D721Med (cell line): Measurements from ENCODE around the gene MNT.

Experiments used
- DNase-seq: peaks from one replicate; pipeline ENCODE4 v3.0.0; 2011; ENCODE audit warnings: low spot score; ENCODE audit not compliant: insufficient read length
- FAIRE-seq: peaks from 2 replicates; lab custom pipeline; 2011; peaks lifted over from hg19 to GRCh38; lab: Jason Lieb, UNC
- CTCF ChIP-seq: IDR thresholded peaks from 2 replicates; pipeline ENCODE4 v1.5.1; 2012; ENCODE audit warnings: mild to moderate bottlenecking, control low read depth; ENCODE audit not compliant: insufficient read depth; ENCODE audit errors: missing control alignments

The MNT gene

DNA sequence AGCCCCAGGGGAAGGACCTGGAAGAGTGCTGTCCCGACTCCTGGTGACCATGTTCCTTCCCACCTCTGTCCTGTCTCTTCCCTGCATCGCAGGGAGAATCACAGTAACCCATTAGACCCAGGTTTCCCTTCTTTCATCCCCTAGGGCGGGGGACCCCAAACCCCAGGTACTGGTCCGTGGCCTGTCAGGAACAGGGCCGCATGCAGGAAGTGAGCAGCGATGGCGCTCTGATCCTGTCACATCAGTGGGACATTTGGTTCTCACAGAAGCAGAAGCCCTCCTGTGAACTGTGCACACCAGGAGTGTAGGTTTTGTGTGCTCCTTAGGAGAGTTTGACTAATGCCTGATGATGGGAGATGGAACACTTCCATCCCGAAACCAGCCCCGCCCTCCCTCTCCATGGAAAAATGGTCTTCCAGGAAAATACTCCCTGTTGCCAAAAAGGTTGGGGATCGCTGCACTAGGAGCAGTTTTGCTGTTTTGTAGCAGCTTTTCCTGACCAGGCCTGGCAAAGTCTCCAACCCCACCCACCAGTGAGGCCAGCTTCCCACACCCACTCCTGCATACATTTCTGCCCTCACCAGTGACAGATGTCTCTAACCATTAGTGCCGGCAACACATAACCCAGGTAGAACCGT, 10.5 kb downstream of the MNT start:
- DNase-seq = no peak
- TF ChIP-seq CTCF = no peak
- no peak for FAIRE-seq

DNA sequence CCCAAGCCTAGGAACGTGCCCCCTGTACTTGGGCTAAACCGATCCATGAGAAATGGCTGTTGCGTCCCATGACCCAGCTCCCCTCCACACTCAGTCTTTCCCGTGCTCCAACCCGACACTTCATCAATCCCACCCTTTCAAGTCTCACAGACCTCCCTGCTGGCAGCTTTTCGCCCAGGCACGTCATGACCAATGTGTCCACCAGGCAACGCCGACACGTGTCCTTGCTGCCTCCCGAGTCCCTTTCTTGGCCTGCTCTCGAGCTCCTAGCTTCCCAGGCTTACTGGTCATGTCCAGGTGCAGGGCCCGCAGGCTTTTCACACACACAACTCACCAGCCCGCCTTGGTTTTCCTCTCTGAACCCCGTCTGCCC, 12.2 kb downstream of the MNT start:
- FAIRE-seq (no peak), DNase-seq (no peak)
- no peak for TF ChIP-seq CTCF

DNA sequence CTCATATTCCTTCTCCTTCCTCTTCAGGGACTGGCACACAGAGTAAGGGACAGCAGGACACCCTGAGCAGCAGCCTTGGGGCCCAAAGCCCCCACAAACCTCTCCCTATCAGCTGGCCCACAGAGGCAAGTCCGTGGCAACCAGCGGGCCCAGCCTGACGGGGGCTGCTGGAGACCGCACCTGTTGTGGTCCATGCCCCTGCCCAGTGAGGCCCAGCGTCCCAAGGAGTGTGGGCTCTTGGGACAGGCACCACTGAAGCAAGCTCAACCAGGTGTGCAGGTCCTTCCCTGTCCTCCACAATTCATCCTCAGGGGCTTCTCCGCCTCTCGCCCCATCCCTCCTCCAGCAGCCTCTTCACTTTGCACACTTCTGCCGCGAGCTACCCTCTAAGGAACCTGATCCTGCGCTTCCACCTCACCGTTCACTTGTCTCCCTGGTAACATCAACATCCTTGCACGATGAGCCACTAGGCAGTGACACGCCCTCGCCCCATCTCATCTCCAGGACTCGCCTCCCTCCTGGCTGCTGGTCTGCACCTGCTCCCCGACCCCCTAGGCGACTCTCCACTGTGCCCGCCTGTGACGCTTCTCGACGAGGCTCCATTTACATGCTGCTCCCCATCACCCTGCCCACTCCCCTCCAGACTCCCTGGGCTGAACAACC, 12.7 kb downstream of the MNT start:
- no peak for DNase-seq
- FAIRE-seq = no peak

DNA sequence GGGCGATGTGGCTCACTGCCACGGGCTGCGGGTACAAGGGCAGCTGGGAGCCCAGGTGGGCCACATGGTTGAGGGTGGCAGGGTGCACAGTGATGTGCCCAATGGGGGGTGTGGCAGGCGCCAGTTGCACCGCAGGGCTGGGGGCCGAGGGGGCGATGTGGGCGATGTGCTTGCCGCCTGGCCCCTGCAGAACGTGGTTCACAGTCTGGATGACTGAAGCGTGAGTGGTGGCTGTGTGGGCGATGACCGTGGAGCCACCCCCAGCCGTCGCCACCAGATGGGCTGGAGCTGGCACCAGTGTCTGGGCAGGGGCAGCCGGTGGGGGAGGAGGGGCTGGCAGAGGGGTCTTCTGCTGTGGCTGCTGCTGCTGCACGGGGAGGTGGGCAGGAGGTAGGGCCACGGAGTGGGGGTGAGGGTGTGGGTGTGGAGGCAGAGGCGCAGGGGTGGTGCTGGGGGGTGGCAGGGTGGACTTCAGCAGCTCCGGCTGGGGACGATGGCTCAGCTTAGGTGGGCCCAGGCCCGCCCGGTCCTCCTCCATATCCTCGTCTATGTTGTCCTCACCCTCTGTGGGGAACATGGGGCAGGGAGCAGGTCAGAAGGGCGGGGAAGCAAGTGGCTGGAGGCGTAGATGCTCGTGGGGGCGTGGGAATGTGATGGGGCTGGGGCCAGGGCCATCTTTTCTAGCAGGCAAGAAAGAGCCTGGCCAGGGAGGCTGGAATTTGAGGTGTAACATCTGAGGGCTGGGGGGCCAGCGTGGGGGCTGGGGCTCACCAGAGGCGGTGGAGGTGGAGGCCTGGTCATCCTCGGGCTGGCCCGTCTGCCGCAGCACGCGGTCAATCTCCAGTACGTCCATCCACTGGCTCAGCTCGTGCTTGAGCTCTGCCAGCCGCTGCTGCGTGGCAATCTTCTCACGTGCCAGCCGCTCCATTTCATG, 13.5 kb downstream of the MNT start:
- TF ChIP-seq CTCF = no peak
- DNase-seq (no peak), FAIRE-seq (no peak)

More for the DNA sequence above, 12.7 kb downstream of the MNT start:
- no peak for TF ChIP-seq CTCF

DNA sequence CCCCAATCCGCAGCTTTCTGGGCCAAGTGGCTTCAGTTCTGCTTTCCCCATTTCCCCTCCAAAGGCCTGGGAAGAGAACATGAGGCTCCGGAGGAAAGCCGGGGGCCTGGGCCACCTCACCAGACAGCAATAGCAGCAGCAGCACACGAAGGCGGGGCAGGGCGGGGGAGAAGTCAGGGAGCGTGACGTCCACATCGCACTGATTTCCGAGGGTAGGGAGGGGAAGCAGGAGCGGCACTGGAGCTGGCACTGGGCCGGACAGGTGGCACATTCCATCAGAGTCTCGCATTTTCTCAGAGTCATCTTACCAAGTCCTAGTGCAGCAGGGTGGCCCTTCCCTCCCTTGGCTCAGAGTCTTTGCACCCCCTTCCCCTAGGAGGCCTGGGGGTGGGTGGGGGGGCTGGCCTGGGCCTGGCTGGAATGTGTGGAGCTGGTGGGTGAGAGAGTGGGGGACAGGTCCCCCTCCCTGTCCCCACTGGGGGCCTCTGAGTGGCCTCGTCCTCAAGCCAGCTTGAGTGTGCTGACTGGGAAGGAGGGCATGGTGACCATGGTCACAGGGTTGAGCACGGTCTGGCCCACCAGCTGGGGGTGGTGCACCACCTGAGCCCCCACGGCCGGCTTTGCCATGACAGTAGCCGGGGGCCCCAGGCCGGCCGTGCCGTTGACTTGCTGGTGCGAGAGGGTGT, 14.3 kb downstream of the MNT start:
- no peak for TF ChIP-seq CTCF
- DNase-seq (no peak), FAIRE-seq (no peak)

DNA sequence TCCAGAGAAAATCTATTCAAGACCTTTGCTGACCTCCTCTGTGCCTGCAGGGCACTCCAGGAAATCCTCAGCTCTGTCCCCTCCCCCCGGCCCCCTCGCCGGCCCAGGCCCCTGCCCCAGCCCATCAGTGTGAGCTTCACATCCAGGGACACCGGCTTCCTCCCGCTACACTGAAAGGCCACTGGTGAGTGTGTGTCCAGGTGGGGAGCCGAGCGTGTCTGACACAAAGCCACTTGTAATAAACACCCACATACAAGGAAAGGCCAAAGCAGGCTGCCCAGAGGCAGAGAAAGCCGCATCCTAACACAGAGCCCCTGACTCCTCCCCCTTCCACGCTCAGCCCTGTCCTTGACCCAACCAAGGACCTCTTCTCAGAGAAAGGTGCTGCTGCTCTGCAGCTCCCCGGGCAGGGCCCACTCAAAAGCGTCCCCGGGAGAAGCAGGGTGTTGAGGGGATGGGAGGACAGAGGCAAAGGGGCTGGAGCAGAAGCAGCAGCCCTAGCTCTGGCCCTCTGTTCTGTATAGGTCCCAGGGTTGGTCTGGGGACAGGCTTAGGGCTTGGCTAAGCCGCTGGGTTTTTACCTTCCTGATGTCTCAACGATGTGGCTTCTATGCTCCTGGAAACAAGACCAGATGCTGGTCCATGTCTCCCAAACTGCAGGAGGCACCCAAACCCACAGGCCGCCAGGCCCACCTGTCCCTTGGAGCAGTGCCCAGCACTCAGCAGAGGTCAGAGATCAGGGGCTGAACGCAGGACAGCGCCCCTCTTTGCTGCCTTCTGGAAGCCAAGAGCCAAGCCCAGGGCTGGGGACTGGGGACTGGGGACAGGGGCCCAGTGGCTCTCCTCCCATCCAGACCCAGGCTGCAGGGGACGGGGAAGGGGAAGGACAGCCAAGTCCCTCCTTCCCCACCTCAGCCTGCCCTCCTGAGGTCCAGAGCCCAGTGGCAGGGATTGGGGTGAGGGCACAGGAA, 15.3 kb downstream of the MNT start:
- FAIRE-seq (no peak), DNase-seq (no peak)
- no peak for TF ChIP-seq CTCF
